Chondrocyte (in vitro differentiated cells): ENCODE data around the gene ECT2. TPM values are rescaled to one million over a fixed set of nuclear protein-coding genes. Genes with fewer than 3 reads are reported as not detected.

ENCODE experiments used
- DNase-seq: peaks from one replicate; pipeline ENCODE4 v3.0.0; 2021; ENCODE audit warnings: mixed read lengths, low spot score
- H3K27ac Mint-ChIP-seq: one replicate; pipeline ENCODE4 v1.8.0; 2021; ENCODE audit warnings: mild to moderate bottlenecking, moderate library complexity, mixed read lengths; ENCODE audit not compliant: unreplicated experiment
- H3K27me3 Mint-ChIP-seq: 2 replicates; pipeline ENCODE4 v1.8.0; 2021; ENCODE audit warnings: low read depth, mixed read lengths
- H3K36me3 Mint-ChIP-seq: 2 replicates; pipeline ENCODE4 v1.8.0; 2021; ENCODE audit warnings: low read depth, mixed read lengths
- H3K4me1 Mint-ChIP-seq: 2 replicates; pipeline ENCODE4 v1.8.0; 2021; ENCODE audit warnings: low read depth, mild to moderate bottlenecking, mixed read lengths
- H3K4me3 Mint-ChIP-seq: one replicate; pipeline ENCODE4 v1.8.0; 2021; ENCODE audit warnings: mild to moderate bottlenecking, moderate library complexity, mixed read lengths; ENCODE audit not compliant: unreplicated experiment
- H3K9me3 Mint-ChIP-seq: 2 replicates; pipeline ENCODE4 v1.8.0; 2021; ENCODE audit warnings: low read depth, mixed read lengths
- total RNA-seq: library from RNA; stranded (reverse); gene quantifications from 3 replicates; pipeline ENCODE4 v1.2.1, GENCODE V29; 2021
- TF ChIP-seq, protein P1 (sequence below): fragments of 200-600 bp; sonication (generic); IDR thresholded peaks from 2 replicates; pipeline ENCODE4 v1.5.0; 2021; ENCODE audit warnings: antibody characterized with exemption, mild to moderate bottlenecking, moderate library complexity

The ECT2 gene
- total RNA-seq, 1 donor from 2014 or later, result 17.2 TPM

DNA sequence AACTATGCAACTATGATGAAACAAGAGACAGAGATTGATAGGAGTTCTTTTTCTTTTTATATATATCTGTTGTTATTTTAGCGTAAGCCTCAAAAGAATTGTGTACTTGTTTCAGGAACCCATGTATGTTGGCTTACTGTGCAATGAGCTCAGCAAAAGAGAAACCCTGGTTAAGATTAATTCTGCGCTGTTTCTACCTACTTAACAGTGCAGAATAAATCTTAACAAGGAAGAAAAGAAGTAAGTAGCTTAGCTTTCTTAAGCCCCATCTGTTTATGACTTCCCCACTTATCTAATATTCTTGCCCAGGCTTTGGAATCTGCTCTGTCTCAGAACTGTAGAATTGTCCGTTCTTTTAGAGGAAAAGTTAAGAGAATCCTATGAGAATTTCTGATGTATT, 27.4 kb downstream of the ECT2 start:
- Mint-ChIP-seq H3K27me3 (no peaks in the 10 kb centered on the region), H3K9me3 (no peaks in the 10 kb centered on the region), H3K4me3 (no peak overlapping the region), H3K4me1 (no peaks in the 10 kb centered on the region), H3K27ac (no peak overlapping the region), H3K36me3 (peaks cover 8% of the 10 kb centered on the region)
- DNase-seq, result no peak
- TF ChIP-seq, protein P1, sequence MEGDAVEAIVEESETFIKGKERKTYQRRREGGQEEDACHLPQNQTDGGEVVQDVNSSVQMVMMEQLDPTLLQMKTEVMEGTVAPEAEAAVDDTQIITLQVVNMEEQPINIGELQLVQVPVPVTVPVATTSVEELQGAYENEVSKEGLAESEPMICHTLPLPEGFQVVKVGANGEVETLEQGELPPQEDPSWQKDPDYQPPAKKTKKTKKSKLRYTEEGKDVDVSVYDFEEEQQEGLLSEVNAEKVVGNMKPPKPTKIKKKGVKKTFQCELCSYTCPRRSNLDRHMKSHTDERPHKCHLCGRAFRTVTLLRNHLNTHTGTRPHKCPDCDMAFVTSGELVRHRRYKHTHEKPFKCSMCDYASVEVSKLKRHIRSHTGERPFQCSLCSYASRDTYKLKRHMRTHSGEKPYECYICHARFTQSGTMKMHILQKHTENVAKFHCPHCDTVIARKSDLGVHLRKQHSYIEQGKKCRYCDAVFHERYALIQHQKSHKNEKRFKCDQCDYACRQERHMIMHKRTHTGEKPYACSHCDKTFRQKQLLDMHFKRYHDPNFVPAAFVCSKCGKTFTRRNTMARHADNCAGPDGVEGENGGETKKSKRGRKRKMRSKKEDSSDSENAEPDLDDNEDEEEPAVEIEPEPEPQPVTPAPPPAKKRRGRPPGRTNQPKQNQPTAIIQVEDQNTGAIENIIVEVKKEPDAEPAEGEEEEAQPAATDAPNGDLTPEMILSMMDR, result no peak

DNA sequence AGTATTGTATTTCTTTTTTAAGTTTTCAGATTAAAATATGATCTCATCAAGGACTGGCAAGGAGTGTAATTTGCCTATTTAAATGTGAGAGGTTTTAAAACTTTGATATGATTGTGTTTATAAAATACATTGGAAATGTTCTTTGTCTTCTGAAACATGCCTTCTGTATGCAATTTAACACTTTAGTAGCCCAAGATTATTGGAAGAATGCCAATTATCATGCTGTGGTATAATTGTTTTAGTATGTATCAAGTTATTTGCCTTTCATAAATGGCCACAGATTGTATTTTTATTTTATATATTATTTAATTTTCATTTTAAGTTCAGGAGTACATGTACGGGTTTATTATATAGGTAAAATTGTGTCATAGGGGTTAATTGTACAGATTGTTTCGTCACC, 31.7 kb downstream of the ECT2 start:
- TF ChIP-seq, protein P1, result no peak
- Mint-ChIP-seq H3K27ac (no peak overlapping the region), H3K4me3 (no peak overlapping the region)

DNA sequence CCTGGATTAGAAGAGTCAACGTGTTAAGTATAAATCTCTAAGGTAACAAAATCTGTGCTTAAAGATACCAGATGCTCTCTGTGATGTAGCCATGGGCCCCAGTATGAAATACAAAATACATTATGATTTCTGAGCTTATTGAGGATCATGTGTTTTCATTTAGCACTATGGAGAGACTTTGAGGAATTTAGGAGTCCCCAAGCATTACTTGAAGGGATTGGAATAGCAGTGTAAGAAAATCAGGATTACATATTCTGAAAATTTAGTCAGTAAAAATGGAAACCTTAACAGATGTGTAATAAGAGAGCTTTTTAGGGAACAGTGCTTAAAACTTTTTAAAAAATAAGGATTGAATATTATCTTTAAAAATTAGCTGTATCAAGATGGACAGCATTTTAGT, 35.5 kb downstream of the ECT2 start:
- H3K36me3 Mint-ChIP-seq, result peaks cover 16% of the 10 kb centered on the region
- H3K4me1 Mint-ChIP-seq, result peaks cover 7% of the 10 kb centered on the region
- no peak overlapping the region for H3K27ac Mint-ChIP-seq
- H3K9me3 Mint-ChIP-seq, result no peaks in the 10 kb centered on the region
- no peak for DNase-seq
- TF ChIP-seq, protein P1, result no peak
- no peaks in the 10 kb centered on the region for H3K27me3 Mint-ChIP-seq
- no peak overlapping the region for H3K4me3 Mint-ChIP-seq

More for the DNA sequence above, 31.7 kb downstream of the ECT2 start:
- Mint-ChIP-seq H3K36me3 (peaks cover 4% of the 10 kb centered on the region), H3K27me3 (no peaks in the 10 kb centered on the region), H3K4me1 (peaks cover under 1% of the 10 kb centered on the region), H3K9me3 (no peaks in the 10 kb centered on the region)
- no peak for DNase-seq

DNA sequence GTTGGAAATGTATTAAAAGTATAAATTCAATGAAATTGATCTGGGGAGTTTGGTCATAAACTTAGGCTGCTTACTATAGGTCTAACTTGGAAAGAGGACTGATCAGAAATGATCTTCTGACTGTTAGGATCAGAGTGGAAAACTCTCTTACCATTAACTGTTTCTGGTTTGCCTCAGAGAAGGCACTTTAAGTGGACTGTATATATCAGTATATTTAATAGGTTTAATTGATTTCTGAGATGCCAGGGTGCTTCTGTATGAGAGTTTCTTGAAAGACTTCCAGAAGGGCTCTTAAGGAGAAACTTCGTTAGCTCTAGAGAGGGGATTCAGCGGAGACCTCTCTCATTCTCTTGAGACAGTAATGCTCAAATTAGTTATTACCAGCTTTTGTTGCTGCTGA, 36.5 kb downstream of the ECT2 start:
- Mint-ChIP-seq H3K9me3 (no peaks in the 10 kb centered on the region), H3K27ac (no peak overlapping the region), H3K4me1 (peaks cover 7% of the 10 kb centered on the region), H3K4me3 (no peak overlapping the region), H3K36me3 (peaks cover 16% of the 10 kb centered on the region), H3K27me3 (no peaks in the 10 kb centered on the region)
- TF ChIP-seq, protein P1, result no peak
- no peak for DNase-seq

DNA sequence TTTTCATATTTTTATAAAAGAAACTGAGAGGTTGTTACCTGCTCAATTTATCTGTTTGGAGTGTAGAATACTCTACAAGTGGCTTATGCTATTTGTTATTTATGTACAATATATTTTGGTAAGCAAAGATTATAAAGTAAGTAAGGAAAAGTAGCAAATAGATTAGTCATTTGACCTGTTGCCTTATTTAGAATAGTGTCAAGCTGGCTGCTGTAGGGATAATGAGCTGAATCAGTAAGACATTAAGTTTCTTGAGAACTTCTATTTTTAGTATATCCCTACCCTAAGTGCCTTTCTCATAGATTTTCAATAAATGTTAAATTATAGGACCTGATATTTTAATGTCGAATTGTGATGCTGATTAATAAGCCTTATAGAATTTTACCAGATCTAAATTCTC, 37.2 kb downstream of the ECT2 start:
- H3K4me3 Mint-ChIP-seq, result no peak overlapping the region
- H3K4me1 Mint-ChIP-seq, result peaks cover 7% of the 10 kb centered on the region
- H3K9me3 Mint-ChIP-seq, result no peaks in the 10 kb centered on the region
- TF ChIP-seq, protein P1, result no peak
- H3K27ac Mint-ChIP-seq, result no peak overlapping the region
- no peaks in the 10 kb centered on the region for H3K27me3 Mint-ChIP-seq
- H3K36me3 Mint-ChIP-seq, result peaks cover 15% of the 10 kb centered on the region
- DNase-seq, result no peak
